SK-N-SH (cell line): ENCODE results near the gene EP400. TPM values are rescaled to one million over a fixed set of nuclear protein-coding genes. Genes with fewer than 3 reads are reported as not detected.

ENCODE experiments used
- CTCF ChIA-PET: fragments of 300-600, 350-600 bp; formaldehyde crosslinking; extraction: SDS; loops from one replicate; lab custom pipeline; 2021; lab: Yijun Ruan, JAX
- POLR2A ChIA-PET: fragments of 350-600 bp; sonication (Branson Sonifier 250); formaldehyde crosslinking; extraction: SDS; loops from one replicate; lab custom pipeline; 2020; ENCODE audit warnings: antibody characterized with exemption, inconsistent platforms; lab: Yijun Ruan, JAX
- DNase-seq: peaks from one replicate; pipeline ENCODE4 v3.0.0; 2012
- H2AFZ ChIP-seq: fragments of 200-600 bp; sonication (generic); 2 replicates; pipeline ENCODE4 v1.8.1; 2016; ENCODE audit warnings: antibody characterized with exemption, mild to moderate bottlenecking, low read depth
- H3F3A ChIP-seq: fragments of 200-600 bp; sonication (generic); replicated peaks from 2 replicates; pipeline ENCODE3; 2016; ENCODE audit warnings: antibody characterized with exemption, mild to moderate bottlenecking; ENCODE audit not compliant: insufficient read depth
- H3K27ac ChIP-seq, 2 experiments: fragments of 200-500 bp in 1 of 2; fragments of 200-600 bp in 1 of 2; sonication (Bioruptor generic) in 1 of 2; sonication (generic), shearing (Covaris generic) in 1 of 2; 2 replicates each; pipeline versions ENCODE4 v1.5.1 to v1.6.1; 2014 to 2016; ENCODE audit warnings: low read depth in 2 of 2, inconsistent platforms in 1 of 2, low read length in 1 of 2, mild to moderate bottlenecking in 1 of 2, mixed read lengths in 1 of 2
- H3K27me3 ChIP-seq: fragments of 200-600 bp; sonication (generic), shearing (Covaris generic); 2 replicates; pipeline ENCODE4 v1.6.1; 2016; ENCODE audit warnings: mixed run types; ENCODE audit not compliant: insufficient read depth
- H3K36me3 ChIP-seq, 2 experiments: fragments of 200-500 bp in 1 of 2; fragments of 200-600 bp in 1 of 2; sonication (Bioruptor generic) in 1 of 2; sonication (generic) in 1 of 2; replicated peaks in 1 of 2; 2 replicates each; pipeline versions ENCODE3 to v1.5.1; 2014 to 2016; ENCODE audit warnings: low read length in 1 of 2, mild to moderate bottlenecking in 1 of 2; ENCODE audit not compliant: insufficient read depth in 2 of 2, control insufficient read depth in 1 of 2
- H3K4me1 ChIP-seq, 2 experiments: fragments of 200-500 bp in 1 of 2; fragments of 200-600 bp in 1 of 2; sonication (Bioruptor generic) in 1 of 2; sonication (generic), shearing (Covaris generic) in 1 of 2; 2 replicates each; pipeline versions ENCODE4 v1.5.1 to v1.6.1; 2014 to 2016; ENCODE audit warnings: low read depth in 1 of 2, low read length in 1 of 2, mixed run types in 1 of 2; ENCODE audit not compliant: insufficient read depth in 2 of 2, control insufficient read depth in 1 of 2
- H3K4me2 ChIP-seq: fragments of 200-600 bp; sonication (generic), shearing (Covaris generic); 2 replicates; pipeline ENCODE4 v1.6.1; 2017; ENCODE audit warnings: mixed run types
- H3K4me3 ChIP-seq, 2 experiments: fragments of 200-500 bp in 1 of 2; fragments of 200-600 bp in 1 of 2; sonication (Bioruptor generic) in 1 of 2; sonication (generic), shearing (Covaris generic) in 1 of 2; 2 replicates each; pipeline versions ENCODE4 v1.5.1 to v1.8.1; 2014 to 2016; ENCODE audit warnings: low read depth in 2 of 2, inconsistent platforms in 1 of 2, low read length in 1 of 2, mild to moderate bottlenecking in 1 of 2, mixed read lengths in 1 of 2, moderate library complexity in 1 of 2
- H3K79me2 ChIP-seq: fragments of 200-600 bp; sonication (generic); 2 replicates; pipeline ENCODE4 v1.8.1; 2017; ENCODE audit warnings: mild to moderate bottlenecking; ENCODE audit not compliant: insufficient read depth
- H3K9ac ChIP-seq: fragments of 200-600 bp; sonication (generic); 2 replicates; pipeline ENCODE4 v1.6.1; 2017; ENCODE audit warnings: mixed run types
- H3K9me2 ChIP-seq: fragments of 200-600 bp; sonication (generic); 2 replicates; pipeline ENCODE4 v1.6.1; 2017; ENCODE audit warnings: mixed run types
- H3K9me3 ChIP-seq: fragments of 200-600 bp; sonication (generic); 2 replicates; pipeline ENCODE4 v1.6.1; 2017; ENCODE audit warnings: mixed run types, mild to moderate bottlenecking, moderate library complexity
- H4K20me1 ChIP-seq: fragments of 200-600 bp; sonication (generic); 2 replicates; pipeline ENCODE4 v1.6.1; 2017; ENCODE audit warnings: mild to moderate bottlenecking, mixed run types; ENCODE audit not compliant: insufficient read depth
- CHD2 ChIP-seq: fragments of 150-350 bp; IDR thresholded peaks from 2 replicates; pipeline ENCODE4 v1.6.1; 2018; ENCODE audit warnings: low read length; ENCODE audit not compliant: partially characterized antibody
- EZH2phosphoT487 ChIP-seq: fragments of 200-600 bp; sonication (generic); IDR thresholded peaks from 2 replicates; pipeline ENCODE4 v1.6.1; 2017; ENCODE audit warnings: low read depth, mixed run types, mild to moderate bottlenecking, antibody characterized with exemption, moderate library complexity, borderline replicate concordance
- GATA2 ChIP-seq: sonication (generic); formaldehyde crosslinking; IDR thresholded peaks from 2 replicates; pipeline ENCODE4 v1.5.0; 2020; ENCODE audit warnings: mild to moderate bottlenecking, missing genetic modification reagents
- MXI1 ChIP-seq: IDR thresholded peaks from 2 replicates; pipeline ENCODE4 v1.6.1; 2012; ENCODE audit warnings: mild to moderate bottlenecking, low read depth, low read length, improper control_type of control experiment
- NRF1 ChIP-seq: IDR thresholded peaks from 2 replicates; pipeline ENCODE4 v1.6.1; 2012; ENCODE audit warnings: low read depth, mild to moderate bottlenecking, low read length
- POLR2AphosphoS5 ChIP-seq: IDR thresholded peaks from 2 replicates; pipeline ENCODE4 v1.6.1; 2012; ENCODE audit warnings: low read depth, low read length
- RCOR1 ChIP-seq: fragments of 150-350 bp; IDR thresholded peaks from 2 replicates; pipeline ENCODE4 v1.6.1; 2017; ENCODE audit warnings: antibody characterized with exemption, low read length
- REST ChIP-seq: IDR thresholded peaks from 2 replicates; pipeline ENCODE4 v1.6.1; 2012; ENCODE audit warnings: mild to moderate bottlenecking, low read depth, low read length, moderate library complexity
- SIN3A ChIP-seq: IDR thresholded peaks from 2 replicates; pipeline ENCODE4 v1.6.1; 2012; ENCODE audit warnings: low read depth, mild to moderate bottlenecking, low read length, moderate library complexity, borderline replicate concordance
- TAF1 ChIP-seq: IDR thresholded peaks from 2 replicates; pipeline ENCODE4 v1.6.1; 2012; ENCODE audit warnings: low read depth, mild to moderate bottlenecking, low read length, moderate library complexity, borderline replicate concordance
- TCF12 ChIP-seq: IDR thresholded peaks from 2 replicates; pipeline ENCODE4 v1.4.0; 2012
- TEAD4 ChIP-seq: IDR thresholded peaks from 2 replicates; pipeline ENCODE4 v1.4.0; 2012; ENCODE audit warnings: mild to moderate bottlenecking, borderline replicate concordance; ENCODE audit not compliant: insufficient read depth
- WGBS: methylation state at CpG from one replicate; pipeline ENCODE4 v1.1.6; 2017; ENCODE audit warnings: low lambda C conversion rate; 5-methylcytosine and 5-hydroxymethylcytosine counted together
- polyA plus RNA-seq, 3 experiments: library from polyadenylated mRNA; depleted of rRNA; stranded (reverse); fragments of >200 nt; gene quantifications; 2 replicates each; pipeline ENCODE4 v1.2.3, GENCODE V29; 2012
- TF ChIP-seq, protein P1 (sequence below): IDR thresholded peaks from 2 replicates; pipeline ENCODE4 v1.4.0; 2012; ENCODE audit warnings: low read depth
- TF ChIP-seq, protein P2 (sequence below): fragments of 200-600 bp; sonication (generic); IDR thresholded peaks from 2 replicates; pipeline ENCODE4 v1.6.1; 2017; ENCODE audit warnings: antibody characterized with exemption, mild to moderate bottlenecking, moderate library complexity

Gene EP400
- polyA plus RNA-seq, 1 of the 3 experiments (the other 2 are of a cell fraction): 7.0 TPM

DNA sequence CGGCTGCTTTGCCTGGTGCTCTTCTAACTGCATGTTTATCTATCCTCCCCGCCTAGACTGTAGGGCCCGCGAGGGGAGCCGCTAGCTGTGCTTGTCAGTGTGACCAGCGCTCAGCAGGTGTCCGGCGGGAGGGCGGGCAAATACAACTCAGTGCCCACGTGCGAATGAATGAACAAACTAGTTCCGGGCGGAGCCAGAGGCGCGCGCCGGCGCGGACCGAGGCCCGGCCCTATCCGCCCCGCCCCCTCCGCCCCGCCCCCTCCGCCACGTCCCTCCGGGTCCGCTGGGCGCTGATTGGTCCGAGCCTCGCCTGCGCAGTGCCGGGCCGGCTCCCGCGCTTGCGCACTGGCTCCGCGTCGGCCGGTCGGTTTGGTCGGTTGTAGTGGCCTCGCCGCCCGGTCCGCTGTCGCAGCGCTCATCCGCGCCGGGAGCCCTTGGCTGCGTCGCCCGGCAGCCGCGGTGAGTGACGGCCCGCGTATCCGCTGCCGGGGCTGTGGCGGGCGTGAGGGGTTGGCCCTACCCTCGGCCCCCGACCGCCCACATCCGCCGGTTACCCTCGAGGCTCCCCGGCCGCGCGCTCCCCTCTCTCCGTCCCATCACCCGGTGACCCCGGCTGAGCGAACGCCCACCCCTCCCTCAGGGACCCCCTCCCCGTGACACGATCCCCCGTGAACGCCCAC, 134.3 kb downstream of the EP400 start:
- ChIA-PET POLR2A (no interaction called here), CTCF (interaction anchor here (1.1 kb wide), 1 partner anchor 9 kb away, joined by 3 read pairs; no protein-coding TSS in a partner anchor)
- H3K36me3 ChIP-seq: peaks cover 17 to 27% of the 10 kb centered on the region in 2 experiments
- H3K27ac ChIP-seq: peak overlapping the region; percentile 60 to 78; a peak in 3 of 4 replicates
- DNase-seq: peak; percentile 100
- TF ChIP-seq RCOR1 (no peak), MXI1 (peak; percentile 99), EZH2phosphoT487 (no peak), NRF1 (peak; percentile 92), TAF1 (no peak), TCF12 (no peak), GATA2 (no peak), CHD2 (peak; percentile 46), TEAD4 (no peak), POLR2AphosphoS5 (peak; percentile 79), REST (no peak), SIN3A (peak; percentile 87)
- TF ChIP-seq, protein P1, sequence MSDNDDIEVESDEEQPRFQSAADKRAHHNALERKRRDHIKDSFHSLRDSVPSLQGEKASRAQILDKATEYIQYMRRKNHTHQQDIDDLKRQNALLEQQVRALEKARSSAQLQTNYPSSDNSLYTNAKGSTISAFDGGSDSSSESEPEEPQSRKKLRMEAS: peak; percentile 97
- TF ChIP-seq, protein P2, sequence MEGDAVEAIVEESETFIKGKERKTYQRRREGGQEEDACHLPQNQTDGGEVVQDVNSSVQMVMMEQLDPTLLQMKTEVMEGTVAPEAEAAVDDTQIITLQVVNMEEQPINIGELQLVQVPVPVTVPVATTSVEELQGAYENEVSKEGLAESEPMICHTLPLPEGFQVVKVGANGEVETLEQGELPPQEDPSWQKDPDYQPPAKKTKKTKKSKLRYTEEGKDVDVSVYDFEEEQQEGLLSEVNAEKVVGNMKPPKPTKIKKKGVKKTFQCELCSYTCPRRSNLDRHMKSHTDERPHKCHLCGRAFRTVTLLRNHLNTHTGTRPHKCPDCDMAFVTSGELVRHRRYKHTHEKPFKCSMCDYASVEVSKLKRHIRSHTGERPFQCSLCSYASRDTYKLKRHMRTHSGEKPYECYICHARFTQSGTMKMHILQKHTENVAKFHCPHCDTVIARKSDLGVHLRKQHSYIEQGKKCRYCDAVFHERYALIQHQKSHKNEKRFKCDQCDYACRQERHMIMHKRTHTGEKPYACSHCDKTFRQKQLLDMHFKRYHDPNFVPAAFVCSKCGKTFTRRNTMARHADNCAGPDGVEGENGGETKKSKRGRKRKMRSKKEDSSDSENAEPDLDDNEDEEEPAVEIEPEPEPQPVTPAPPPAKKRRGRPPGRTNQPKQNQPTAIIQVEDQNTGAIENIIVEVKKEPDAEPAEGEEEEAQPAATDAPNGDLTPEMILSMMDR: no peak
- peaks cover 6% of the 10 kb centered on the region; the same call in 1 of the 2 replicates for H4K20me1 ChIP-seq
- peak overlapping the region; percentile 70 to 88 for H3K4me3 ChIP-seq
- peaks cover 0 to 12% of the 10 kb centered on the region in 2 experiments; a peak in 2 of 4 replicates for H3K4me1 ChIP-seq
- H3K79me2 ChIP-seq: peaks cover 42% of the 10 kb centered on the region
- H3K9me3 ChIP-seq: no peaks in the 10 kb centered on the region
- peak overlapping the region; percentile 99 for H3K4me2 ChIP-seq
- WGBS: 2% methylated on average over 45 of the region's 84 CpGs
- peaks cover 3% of the 10 kb centered on the region for H3F3A ChIP-seq
- H3K9ac ChIP-seq: peak overlapping the region; percentile 85
- H3K9me2 ChIP-seq: no peaks in the 10 kb centered on the region
- peak overlapping the region; percentile 90; the same call in 1 of the 2 replicates for H2AFZ ChIP-seq
- H3K27me3 ChIP-seq: no peaks in the 10 kb centered on the region
